DOHH2 (cell line): ENCODE measurements around the gene LAMP2.

Experiments used
- H3F3A ChIP-seq: fragments of 200-600 bp; sonication (generic), shearing (Covaris generic); 2 replicates; pipeline ENCODE4 v1.6.0; 2016; ENCODE audit warnings: antibody characterized with exemption, mild to moderate bottlenecking; ENCODE audit not compliant: control insufficient read depth, insufficient read depth
- H3K27ac ChIP-seq: fragments of 200-600 bp; sonication (generic); 2 replicates; pipeline ENCODE4 v1.5.1; 2014; ENCODE audit warnings: low read depth, mild to moderate bottlenecking, low read length, moderate library complexity
- H3K27me3 ChIP-seq: fragments of 200-600 bp; sonication (generic); 2 replicates; pipeline ENCODE4 v1.6.1; 2014; ENCODE audit warnings: mild to moderate bottlenecking, low read length, mixed read lengths; ENCODE audit not compliant: control insufficient read depth
- H3K36me3 ChIP-seq: fragments of 200-600 bp; sonication (generic); 2 replicates; pipeline ENCODE4 v1.6.1; 2014; ENCODE audit warnings: mild to moderate bottlenecking, low read length, moderate library complexity, mixed read lengths; ENCODE audit not compliant: control insufficient read depth
- H3K4me1 ChIP-seq: fragments of 200-600 bp; sonication (generic); 2 replicates; pipeline ENCODE4 v1.6.1; 2014; ENCODE audit warnings: mild to moderate bottlenecking, low read length, mixed read lengths; ENCODE audit not compliant: control insufficient read depth
- H3K4me2 ChIP-seq: fragments of 200-600 bp; sonication (generic); 2 replicates; pipeline ENCODE4 v1.6.0; 2014; ENCODE audit warnings: mild to moderate bottlenecking, low read length, moderate library complexity
- H3K4me3 ChIP-seq: fragments of 200-600 bp; sonication (generic); 2 replicates; pipeline ENCODE4 v1.5.1; 2014; ENCODE audit warnings: mild to moderate bottlenecking, low read length, mixed read lengths
- H3K79me2 ChIP-seq: fragments of 200-600 bp; sonication (generic); 2 replicates; pipeline ENCODE4 v1.6.1; 2014; ENCODE audit warnings: mild to moderate bottlenecking, low read length, mixed read lengths; ENCODE audit not compliant: control insufficient read depth
- H3K9me2 ChIP-seq: fragments of 200-600 bp; sonication (generic); replicated peaks from 2 replicates; pipeline ENCODE4 v1.6.1; 2014; ENCODE audit warnings: mild to moderate bottlenecking, low read length, mixed read lengths; ENCODE audit not compliant: control insufficient read depth
- H3K9me3 ChIP-seq: fragments of 200-600 bp; sonication (generic); 2 replicates; pipeline ENCODE4 v1.6.1; 2014; ENCODE audit warnings: antibody characterized with exemption, low read length, mixed read lengths; ENCODE audit not compliant: control insufficient read depth, insufficient read depth
- H4K20me1 ChIP-seq: fragments of 200-600 bp; sonication (generic); 2 replicates; pipeline ENCODE4 v1.6.0; 2014; ENCODE audit warnings: low read depth, mild to moderate bottlenecking, antibody characterized with exemption, low read length, moderate library complexity; ENCODE audit not compliant: control insufficient read depth, insufficient read depth
- EZH2phosphoT487 ChIP-seq: fragments of 200-600 bp; sonication (generic); IDR thresholded peaks from 2 replicates; pipeline ENCODE4 v1.6.1; 2017; ENCODE audit warnings: borderline replicate concordance, mild to moderate bottlenecking, antibody characterized with exemption, low read length, moderate library complexity, mixed read lengths
- TF ChIP-seq, protein P1 (sequence below): fragments of 200-600 bp; sonication (generic); IDR thresholded peaks from one replicate; pipeline ENCODE4 v1.5.1; 2014; ENCODE audit warnings: antibody characterized with exemption, mild to moderate bottlenecking, low read depth, low read length; ENCODE audit not compliant: poor library complexity, severe bottlenecking

LAMP2 gene

DNA sequence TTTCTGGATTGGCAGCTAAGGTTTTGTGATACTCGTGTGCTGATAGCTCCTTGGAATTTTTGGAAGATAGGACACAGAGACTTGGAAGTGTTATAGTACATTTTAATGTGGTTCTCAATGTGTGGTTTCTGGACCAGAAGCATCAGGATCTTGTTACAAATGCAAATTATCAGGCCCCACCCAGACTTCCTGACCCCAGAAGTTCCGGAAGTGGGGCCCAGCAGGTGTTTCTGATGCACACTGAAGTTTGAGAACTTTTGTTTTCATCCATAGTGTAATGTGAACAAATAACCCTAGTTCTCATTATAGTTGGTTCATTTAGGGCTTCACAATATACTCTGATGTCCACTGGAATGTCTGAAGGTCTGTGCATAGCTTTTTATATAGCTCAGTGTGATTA, 49.6 kb downstream of the LAMP2 start:
- peak overlapping the region; percentile 51 for H3K4me2 ChIP-seq
- no peaks in the 10 kb centered on the region for H3K9me3 ChIP-seq
- no peaks in the 10 kb centered on the region for H3K36me3 ChIP-seq
- no peaks in the 10 kb centered on the region for H3F3A ChIP-seq
- H3K79me2 ChIP-seq, result no peaks in the 10 kb centered on the region
- no peaks in the 10 kb centered on the region for H3K9me2 ChIP-seq
- H3K27me3 ChIP-seq, result no peaks in the 10 kb centered on the region
- H3K27ac ChIP-seq, result peak overlapping the region; percentile 37; the same call in 1 of the 2 replicates
- no peak for TF ChIP-seq EZH2phosphoT487
- TF ChIP-seq, protein P1, sequence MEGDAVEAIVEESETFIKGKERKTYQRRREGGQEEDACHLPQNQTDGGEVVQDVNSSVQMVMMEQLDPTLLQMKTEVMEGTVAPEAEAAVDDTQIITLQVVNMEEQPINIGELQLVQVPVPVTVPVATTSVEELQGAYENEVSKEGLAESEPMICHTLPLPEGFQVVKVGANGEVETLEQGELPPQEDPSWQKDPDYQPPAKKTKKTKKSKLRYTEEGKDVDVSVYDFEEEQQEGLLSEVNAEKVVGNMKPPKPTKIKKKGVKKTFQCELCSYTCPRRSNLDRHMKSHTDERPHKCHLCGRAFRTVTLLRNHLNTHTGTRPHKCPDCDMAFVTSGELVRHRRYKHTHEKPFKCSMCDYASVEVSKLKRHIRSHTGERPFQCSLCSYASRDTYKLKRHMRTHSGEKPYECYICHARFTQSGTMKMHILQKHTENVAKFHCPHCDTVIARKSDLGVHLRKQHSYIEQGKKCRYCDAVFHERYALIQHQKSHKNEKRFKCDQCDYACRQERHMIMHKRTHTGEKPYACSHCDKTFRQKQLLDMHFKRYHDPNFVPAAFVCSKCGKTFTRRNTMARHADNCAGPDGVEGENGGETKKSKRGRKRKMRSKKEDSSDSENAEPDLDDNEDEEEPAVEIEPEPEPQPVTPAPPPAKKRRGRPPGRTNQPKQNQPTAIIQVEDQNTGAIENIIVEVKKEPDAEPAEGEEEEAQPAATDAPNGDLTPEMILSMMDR, result no peak
- H3K4me3 ChIP-seq, result peak overlapping the region; percentile 37
- H4K20me1 ChIP-seq, result no peaks in the 10 kb centered on the region
- H3K4me1 ChIP-seq, result peaks cover 14% of the 10 kb centered on the region

DNA sequence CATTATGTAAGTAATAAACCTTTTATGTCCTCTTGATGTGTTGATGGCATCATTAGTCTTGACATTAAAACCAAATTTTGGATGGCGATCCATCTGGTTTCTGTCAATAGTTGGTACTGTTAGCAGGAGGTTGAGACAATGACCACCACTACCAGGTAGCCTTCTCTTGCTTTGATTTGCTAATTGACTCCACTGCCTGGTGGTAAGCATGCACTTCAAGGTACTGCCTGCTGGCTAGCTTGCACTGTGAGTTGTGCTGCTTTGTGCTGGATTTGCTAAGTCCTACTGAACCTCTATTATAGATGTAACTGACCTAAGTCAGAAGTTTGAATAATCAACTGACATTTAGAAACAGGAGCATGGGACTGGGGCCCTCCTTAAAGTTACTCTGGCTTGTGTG, 60.9 kb downstream of the LAMP2 start:
- TF ChIP-seq EZH2phosphoT487, result no peak
- TF ChIP-seq, protein P1, result no peak
- no peaks in the 10 kb centered on the region for H4K20me1 ChIP-seq
- H3K4me3 ChIP-seq, result no peak overlapping the region
- H3K4me2 ChIP-seq, result no peak overlapping the region
- H3K9me3 ChIP-seq, result no peaks in the 10 kb centered on the region
- H3K27ac ChIP-seq, result no peak overlapping the region
- no peaks in the 10 kb centered on the region for H3K36me3 ChIP-seq
- no peaks in the 10 kb centered on the region for H3K4me1 ChIP-seq
- no peaks in the 10 kb centered on the region for H3K27me3 ChIP-seq
- no peaks in the 10 kb centered on the region for H3K79me2 ChIP-seq
- H3F3A ChIP-seq, result no peaks in the 10 kb centered on the region
- H3K9me2 ChIP-seq, result no peaks in the 10 kb centered on the region

DNA sequence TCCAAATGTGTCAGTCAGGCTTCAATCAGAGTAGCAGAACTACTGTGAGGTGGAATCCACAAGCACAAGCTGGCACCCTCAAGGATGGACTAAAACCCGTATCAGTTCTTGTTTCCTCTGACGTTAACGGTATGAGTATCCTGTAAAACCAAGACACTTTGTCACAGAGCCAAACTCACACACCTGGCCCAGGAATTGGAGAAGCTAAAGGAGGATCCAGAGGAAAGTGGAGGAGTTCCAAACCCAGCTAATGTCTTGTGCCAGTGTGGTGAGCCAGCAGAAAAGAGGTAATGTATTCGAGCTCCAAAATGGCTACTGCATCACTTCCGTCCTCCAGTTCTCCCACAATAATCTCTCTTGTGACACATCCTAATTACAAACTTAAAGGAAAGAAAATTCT, 62.5 kb downstream of the LAMP2 start:
- Histone ChIP-seq H3K27ac (no peak overlapping the region), H3K9me2 (no peaks in the 10 kb centered on the region), H3K27me3 (no peaks in the 10 kb centered on the region), H3K79me2 (no peaks in the 10 kb centered on the region), H3K9me3 (no peaks in the 10 kb centered on the region), H3K4me3 (no peak overlapping the region), H4K20me1 (no peaks in the 10 kb centered on the region), H3K4me1 (no peaks in the 10 kb centered on the region), H3K4me2 (no peak overlapping the region), H3K36me3 (no peaks in the 10 kb centered on the region), H3F3A (no peaks in the 10 kb centered on the region)
- TF ChIP-seq EZH2phosphoT487, result no peak
- TF ChIP-seq, protein P1, result no peak

DNA sequence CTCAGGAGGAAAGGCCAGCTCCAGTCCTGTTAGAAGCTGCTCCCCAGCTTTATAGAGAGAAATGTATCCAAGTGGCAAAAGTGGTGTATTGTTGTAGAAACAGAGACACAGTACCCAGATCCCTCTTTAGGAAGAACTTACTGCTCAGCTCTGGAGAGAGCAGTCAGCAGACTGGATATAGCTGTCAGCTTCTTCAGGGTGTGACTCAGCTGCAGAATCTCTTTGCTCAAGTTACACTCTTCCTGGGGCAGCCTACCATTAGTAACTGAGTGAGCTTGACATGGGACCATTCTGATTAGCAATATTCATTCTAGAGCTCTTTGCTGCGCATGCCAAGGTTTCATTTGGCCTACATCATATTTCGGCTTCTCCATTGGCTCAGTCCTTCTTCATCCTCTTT, 66.7 kb downstream of the LAMP2 start:
- Histone ChIP-seq H3K27ac (no peak overlapping the region), H3F3A (no peaks in the 10 kb centered on the region), H3K36me3 (no peaks in the 10 kb centered on the region), H3K4me1 (no peaks in the 10 kb centered on the region), H3K79me2 (no peaks in the 10 kb centered on the region), H3K9me3 (no peaks in the 10 kb centered on the region), H3K9me2 (no peaks in the 10 kb centered on the region), H3K4me3 (no peak overlapping the region), H3K4me2 (no peak overlapping the region), H4K20me1 (no peaks in the 10 kb centered on the region), H3K27me3 (no peaks in the 10 kb centered on the region)
- no peak for TF ChIP-seq EZH2phosphoT487
- TF ChIP-seq, protein P1, result no peak
